Measurements from ENCODE around the gene CTTNBP2. TPM values are rescaled to one million over a fixed set of nuclear protein-coding genes. Genes with fewer than 3 reads are reported as not detected.

The CTTNBP2 gene
- total RNA-seq, 1 donor from 2014 or later, result 9.5 TPM

DNA sequence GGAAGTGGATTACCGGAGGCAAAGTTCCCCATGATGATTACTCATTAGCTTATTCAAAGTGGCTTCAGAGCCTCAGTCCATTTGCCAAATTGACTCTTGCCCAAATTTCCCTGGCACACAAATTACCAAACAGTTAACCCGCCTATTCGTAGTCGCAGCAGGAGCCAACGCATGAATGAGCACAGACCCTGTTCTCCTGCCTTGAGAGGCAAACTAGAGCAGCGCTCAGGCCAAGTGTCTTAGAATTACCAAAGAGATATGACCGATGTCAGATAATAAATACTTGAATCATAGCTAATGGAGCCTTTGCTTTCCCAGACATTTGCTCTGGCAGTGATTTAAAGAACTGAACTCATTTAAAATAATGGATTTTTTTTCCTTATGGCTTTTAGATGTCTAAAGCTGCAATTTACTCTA lies 64.9 kb downstream of the CTTNBP2 start:
- no peaks in the 10 kb centered on the region for H3K9me3 Mint-ChIP-seq (ENCODE audit: low read depth)
- no peaks in the 10 kb centered on the region for H3K36me3 Mint-ChIP-seq (ENCODE audit: insufficient read depth)
- no peak overlapping the region for H3K27ac Mint-ChIP-seq
- no peak for TF ChIP-seq CTCF (IDR thresholded peaks at IDR 0.05; ENCODE audit: unreplicated experiment)
- H3K4me1 Mint-ChIP-seq (ENCODE audit: low read depth), result peaks cover 4% of the 10 kb centered on the region
- no peak overlapping the region for H3K4me3 Mint-ChIP-seq (ENCODE audit: low read depth)
- no peak for DNase-seq (ENCODE audit: low spot score, unreplicated experiment)
- H3K27me3 Mint-ChIP-seq, result no peaks in the 10 kb centered on the region

GRCh38 chr7:117807676-117808075 lies 65.6 kb downstream of the CTTNBP2 start:
- Mint-ChIP-seq H3K36me3 (ENCODE audit: insufficient read depth) (no peaks in the 10 kb centered on the region), H3K4me1 (ENCODE audit: low read depth) (peaks cover 4% of the 10 kb centered on the region), H3K27ac (no peak overlapping the region), H3K9me3 (ENCODE audit: low read depth) (no peaks in the 10 kb centered on the region), H3K27me3 (no peaks in the 10 kb centered on the region), H3K4me3 (ENCODE audit: low read depth) (no peak overlapping the region)
- no peak for TF ChIP-seq CTCF (IDR thresholded peaks at IDR 0.05; ENCODE audit: unreplicated experiment)
- DNase-seq (ENCODE audit: low spot score, unreplicated experiment), result no peak

DNA sequence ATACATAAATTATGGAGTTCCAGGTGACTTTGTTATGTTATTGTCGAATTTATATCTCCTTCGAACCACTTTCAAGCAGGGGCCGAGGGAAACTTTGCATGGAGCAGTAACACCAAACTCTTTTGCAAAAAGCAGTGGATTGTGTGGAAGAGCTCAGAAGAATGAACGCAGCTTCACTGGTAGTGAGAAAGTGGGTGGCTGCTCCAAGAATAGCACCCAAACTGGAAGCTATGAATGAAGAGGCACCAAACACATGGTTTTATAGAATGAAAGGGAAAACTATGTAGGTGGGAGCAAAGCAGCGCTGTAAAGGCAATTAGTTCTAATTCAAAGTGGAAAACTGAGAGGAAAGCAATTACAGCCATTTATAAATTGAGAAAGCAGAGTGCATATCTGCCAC lies 67.2 kb downstream of the CTTNBP2 start:
- H3K27ac Mint-ChIP-seq, result no peak overlapping the region
- H3K4me3 Mint-ChIP-seq (ENCODE audit: low read depth), result no peak overlapping the region
- H3K27me3 Mint-ChIP-seq, result no peaks in the 10 kb centered on the region
- H3K4me1 Mint-ChIP-seq (ENCODE audit: low read depth), result peaks cover 4% of the 10 kb centered on the region
- no peak for TF ChIP-seq CTCF (IDR thresholded peaks at IDR 0.05; ENCODE audit: unreplicated experiment)
- no peaks in the 10 kb centered on the region for H3K9me3 Mint-ChIP-seq (ENCODE audit: low read depth)
- DNase-seq (ENCODE audit: low spot score, unreplicated experiment), result no peak
- no peaks in the 10 kb centered on the region for H3K36me3 Mint-ChIP-seq (ENCODE audit: insufficient read depth)

GRCh38 chr7:117805241-117805640 lies 68.0 kb downstream of the CTTNBP2 start:
- no peaks in the 10 kb centered on the region for H3K9me3 Mint-ChIP-seq (ENCODE audit: low read depth)

DNA sequence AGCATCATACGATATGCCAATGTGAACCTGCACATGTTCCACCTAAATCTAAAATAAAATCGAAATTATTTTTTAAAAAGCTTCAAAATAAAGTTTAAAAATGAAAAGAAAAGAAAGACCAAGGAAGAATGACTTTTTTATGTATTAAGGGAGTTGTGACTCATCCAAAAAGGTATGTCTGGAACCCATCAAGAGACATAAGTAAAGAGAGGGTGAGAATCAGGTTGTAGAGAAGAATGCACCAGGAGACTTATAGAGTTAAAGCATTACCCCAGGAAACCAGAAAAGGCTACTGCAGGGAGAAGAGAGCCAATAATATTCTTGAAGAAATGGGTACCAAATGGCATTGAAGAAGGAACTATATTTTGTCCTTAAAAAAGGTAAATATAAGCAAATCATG lies 69.8 kb downstream of the CTTNBP2 start:
- Mint-ChIP-seq H3K4me1 (ENCODE audit: low read depth) (peaks cover under 1% of the 10 kb centered on the region), H3K36me3 (ENCODE audit: insufficient read depth) (no peaks in the 10 kb centered on the region), H3K4me3 (ENCODE audit: low read depth) (no peak overlapping the region), H3K27me3 (no peaks in the 10 kb centered on the region), H3K27ac (no peak overlapping the region), H3K9me3 (ENCODE audit: low read depth) (no peaks in the 10 kb centered on the region)
- TF ChIP-seq CTCF (IDR thresholded peaks at IDR 0.05; ENCODE audit: unreplicated experiment), result no peak
- no peak for DNase-seq (ENCODE audit: low spot score, unreplicated experiment)

More at GRCh38 chr7:117805241-117805640, 68.0 kb downstream of the CTTNBP2 start:
- no peaks in the 10 kb centered on the region for H3K36me3 Mint-ChIP-seq (ENCODE audit: insufficient read depth)
- TF ChIP-seq CTCF (IDR thresholded peaks at IDR 0.05; ENCODE audit: unreplicated experiment), result no peak
- peaks cover 4% of the 10 kb centered on the region for H3K4me1 Mint-ChIP-seq (ENCODE audit: low read depth)
- DNase-seq (ENCODE audit: low spot score, unreplicated experiment), result no peak
- no peak overlapping the region for H3K27ac Mint-ChIP-seq
- H3K27me3 Mint-ChIP-seq, result no peaks in the 10 kb centered on the region
- H3K4me3 Mint-ChIP-seq (ENCODE audit: low read depth), result no peak overlapping the region
